ENCODE results near the gene DAPK3.
"Not testable (repeated sequence)": the region's sequence is repeated elsewhere in the genome, so short reads cannot be mapped to it uniquely, and the experiment has no call there.

Gene DAPK3

GRCh38 chr19:3945838-3946237, 25.1 kb downstream of the DAPK3 start:
- DNase-seq (ENCODE audit: insufficient read length, low spot score) (no peak), FAIRE-seq (no peak)
- TF ChIP-seq POLR2A (IDR thresholded peaks at IDR 0.05; ENCODE audit: low read depth, low read length), result no peak

GRCh38 chr19:3944018-3944721, 26.7 kb downstream of the DAPK3 start:
- DNase-seq (ENCODE audit: insufficient read length, low spot score) (no peak), FAIRE-seq (no peak)
- TF ChIP-seq POLR2A (IDR thresholded peaks at IDR 0.05; ENCODE audit: low read depth, low read length), result no peak

DNA sequence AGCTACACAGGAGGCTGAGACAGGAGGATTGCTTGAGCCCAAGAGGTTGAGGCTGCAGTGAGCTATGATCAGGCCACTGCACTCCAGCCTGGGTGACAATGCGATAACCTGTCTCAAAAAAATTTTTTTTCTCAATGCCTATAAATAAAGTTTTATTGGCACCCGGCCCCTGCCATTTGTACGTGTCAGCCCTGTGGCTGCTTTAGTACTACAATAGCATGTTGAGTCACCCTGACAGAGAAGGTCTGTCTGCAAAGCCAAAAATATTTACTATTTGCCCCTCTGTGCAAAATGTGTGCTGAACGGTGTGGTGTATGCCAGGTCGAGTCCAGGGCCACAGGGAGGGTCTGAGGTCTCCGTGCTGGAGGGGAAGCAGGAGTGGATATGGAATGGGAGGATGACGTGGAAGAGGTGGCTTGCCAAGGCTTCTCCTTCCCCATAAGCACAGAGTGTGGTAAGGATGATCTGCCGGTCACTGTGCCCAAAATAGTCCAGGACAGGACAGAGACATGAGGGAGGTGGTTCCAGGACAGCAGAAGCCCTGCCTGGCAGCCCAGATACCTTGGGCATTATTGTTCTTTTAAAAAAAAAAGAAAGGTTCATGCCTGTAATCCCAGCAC, 28.0 kb downstream of the DAPK3 start:
- no peak for TF ChIP-seq POLR2A (IDR thresholded peaks at IDR 0.05; ENCODE audit: low read depth, low read length)
- no peak for FAIRE-seq

DNA sequence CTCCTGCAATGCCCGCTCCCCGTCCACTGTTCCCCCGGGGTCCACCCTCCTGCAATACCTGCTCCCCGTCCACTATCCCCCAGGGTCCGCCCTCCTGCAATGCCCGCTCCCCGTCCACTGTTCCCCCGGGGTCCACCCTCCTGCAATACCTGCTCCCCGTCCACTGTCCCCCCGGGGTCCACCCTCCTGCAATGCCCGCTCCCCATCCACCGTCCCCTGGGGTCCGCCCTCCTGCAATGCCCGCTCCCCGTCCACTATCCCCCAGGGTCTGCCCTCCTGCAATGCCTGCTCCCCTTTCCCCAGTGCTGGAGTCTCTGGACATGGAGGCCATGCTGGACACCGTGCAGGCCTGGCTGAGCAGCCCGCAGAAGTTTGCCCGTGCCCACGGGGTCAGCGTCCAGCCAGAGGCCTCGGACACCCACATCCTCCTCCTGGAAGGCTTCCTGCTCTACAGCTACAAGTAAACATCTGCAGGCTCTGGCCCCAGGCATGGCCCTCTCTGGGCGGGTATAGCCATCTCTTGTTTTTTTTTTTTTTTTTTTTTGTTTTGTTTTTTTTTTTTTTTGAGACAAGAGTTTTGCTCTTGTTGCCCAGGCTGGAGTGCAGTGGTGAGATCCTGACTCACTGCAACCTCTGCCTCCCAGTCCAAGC, 32.5 kb downstream of the DAPK3 start:
- DNase-seq (ENCODE audit: insufficient read length, low spot score), result peak; percentile 37
- not testable (repeated sequence) for FAIRE-seq

More for the DNA sequence above, 28.0 kb downstream of the DAPK3 start:
- DNase-seq (ENCODE audit: insufficient read length, low spot score), result no peak

DNA sequence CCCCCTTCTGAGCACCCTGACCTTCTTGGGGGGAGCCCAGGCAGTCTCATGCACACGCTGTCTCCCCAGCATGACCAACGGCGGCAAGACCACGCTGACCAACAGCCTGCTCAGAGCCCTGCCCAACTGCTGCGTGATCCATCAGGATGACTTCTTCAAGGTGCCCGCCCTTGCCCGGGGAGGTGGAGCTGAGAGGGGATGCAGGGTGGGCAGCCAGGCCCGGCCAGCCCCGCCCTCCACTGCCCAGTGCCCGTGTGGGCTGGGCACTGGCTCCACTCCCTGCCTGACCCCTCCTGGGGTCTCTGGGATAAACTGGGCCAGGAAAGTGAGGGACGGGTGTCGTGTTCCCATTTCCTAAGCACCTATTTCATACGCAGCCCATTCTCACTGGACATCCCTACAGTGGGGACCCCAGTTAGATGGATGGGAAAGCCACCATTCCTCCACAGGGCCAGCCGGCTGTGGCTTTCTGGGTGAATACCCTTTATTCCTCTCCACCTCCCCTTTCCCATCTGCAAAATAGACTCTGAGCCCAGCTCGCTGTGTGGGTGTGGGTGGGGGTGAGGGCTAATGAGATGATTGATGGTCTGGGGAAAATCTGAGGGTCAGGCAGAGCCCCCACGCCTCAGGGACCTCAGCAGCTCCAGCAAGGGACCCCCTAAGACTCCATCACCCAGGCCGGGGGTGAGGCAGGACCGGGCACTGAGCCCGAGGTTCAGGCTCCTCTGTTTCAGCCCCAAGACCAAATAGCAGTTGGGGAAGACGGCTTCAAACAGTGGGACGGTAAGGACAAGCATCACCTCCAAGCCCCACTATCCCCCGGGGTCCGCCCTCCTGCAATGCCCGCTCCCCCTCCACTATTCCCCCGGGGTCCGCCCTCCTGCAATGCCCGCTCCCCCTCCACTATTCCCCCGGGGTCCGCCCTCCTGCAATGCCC, 34.1 kb downstream of the DAPK3 start:
- no peak for TF ChIP-seq POLR2A (IDR thresholded peaks at IDR 0.05; ENCODE audit: low read depth, low read length)
- DNase-seq (ENCODE audit: insufficient read length, low spot score) (no peak), FAIRE-seq (no peak)

GRCh38 chr19:3932931-3933810, 37.7 kb downstream of the DAPK3 start, which contains the start of gene NMRK2:
TSS of gene NMRK2 (plus strand) at chr19:3933069. CDS start at chr19:3933672, 603 bp downstream.
- TF ChIP-seq POLR2A (IDR thresholded peaks at IDR 0.05; ENCODE audit: low read depth, low read length), result no peak
- DNase-seq (ENCODE audit: insufficient read length, low spot score) (no peak), FAIRE-seq (no peak)

- FAIRE-seq, result no peak
- no peak for DNase-seq (ENCODE audit: insufficient read length, low spot score)
- no peak for TF ChIP-seq POLR2A (IDR thresholded peaks at IDR 0.05; ENCODE audit: low read depth, low read length)
Measured at GRCh38 chr19:3931041-3931440, 39.9 kb downstream of the DAPK3 start.

GRCh38 chr19:3923912-3924311, 47.0 kb downstream of the DAPK3 start:
- no peak for TF ChIP-seq POLR2A (IDR thresholded peaks at IDR 0.05; ENCODE audit: low read depth, low read length)
- FAIRE-seq, result no peak
- DNase-seq (ENCODE audit: insufficient read length, low spot score), result no peak

- no peak for FAIRE-seq
- no peak for DNase-seq (ENCODE audit: insufficient read length, low spot score)
- no peak for TF ChIP-seq POLR2A (IDR thresholded peaks at IDR 0.05; ENCODE audit: low read depth, low read length)
Measured at GRCh38 chr19:3923096-3923758, 47.7 kb downstream of the DAPK3 start.

DNA sequence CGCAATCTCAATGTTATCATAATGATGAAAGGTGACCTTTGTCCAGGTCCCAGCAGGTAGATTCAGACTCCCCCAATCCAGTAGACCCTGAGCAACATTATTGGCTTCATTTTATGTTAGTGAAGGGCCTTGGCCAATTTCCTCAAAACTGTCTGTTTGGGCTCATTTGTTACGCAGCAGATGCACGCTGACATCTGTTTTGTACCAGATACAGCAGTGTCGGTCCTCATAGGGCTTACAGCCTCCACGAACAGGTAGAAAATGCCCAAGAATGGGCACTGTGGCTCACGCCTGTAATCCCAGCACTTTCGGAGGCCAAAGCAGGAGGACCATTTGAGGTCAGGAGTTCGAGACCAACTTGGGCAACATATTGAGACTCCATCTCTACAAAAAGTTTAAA, 51.1 kb downstream of the DAPK3 start:
- FAIRE-seq (no peak), DNase-seq (ENCODE audit: insufficient read length, low spot score) (no peak)
- TF ChIP-seq POLR2A (IDR thresholded peaks at IDR 0.05; ENCODE audit: low read depth, low read length), result no peak

DNA sequence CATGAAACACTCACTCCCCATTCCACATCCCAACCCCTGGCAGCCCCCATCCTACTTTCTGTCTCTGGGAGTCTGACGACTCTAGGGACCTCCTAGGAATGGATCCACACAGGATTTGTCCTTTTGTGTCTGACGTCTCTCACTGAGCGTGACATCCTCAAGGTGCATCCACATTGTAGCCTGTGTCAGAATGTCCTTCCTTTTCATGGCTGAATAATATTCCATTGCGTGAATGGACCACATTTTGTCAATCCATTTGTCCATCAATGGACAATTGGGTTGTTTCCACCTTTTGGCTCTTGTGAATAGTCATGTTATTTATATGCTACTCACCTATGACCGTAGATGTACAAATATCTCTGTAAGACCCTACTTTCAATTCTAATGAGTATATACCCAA, 54.9 kb downstream of the DAPK3 start:
- no peak for TF ChIP-seq POLR2A (IDR thresholded peaks at IDR 0.05; ENCODE audit: low read depth, low read length)
- DNase-seq (ENCODE audit: insufficient read length, low spot score) (no peak), FAIRE-seq (no peak)

DNA sequence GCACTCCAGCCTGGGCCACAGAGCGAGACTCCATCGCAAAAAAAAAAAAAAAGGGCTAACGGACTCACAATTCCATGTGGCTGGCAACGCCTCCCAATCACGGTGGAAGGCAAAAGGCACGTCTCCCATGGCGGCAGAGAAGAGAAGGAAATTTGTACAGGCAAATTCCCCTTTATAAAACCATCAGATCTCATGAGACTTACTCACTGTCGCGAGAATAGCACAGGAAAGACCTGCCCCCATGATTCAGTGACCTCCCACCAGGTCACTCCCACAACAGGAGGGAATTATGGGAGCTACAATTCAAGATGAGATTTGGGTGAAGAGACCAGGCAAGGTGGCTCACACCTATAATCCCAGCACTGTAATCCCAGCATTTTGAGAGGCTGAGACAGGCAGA, 56.7 kb downstream of the DAPK3 start:
- DNase-seq (ENCODE audit: insufficient read length, low spot score) (no peak), FAIRE-seq (no peak)
- no peak for TF ChIP-seq POLR2A (IDR thresholded peaks at IDR 0.05; ENCODE audit: low read depth, low read length)

All from H54 (cell line).